HEK293 (cell line): Measurements from ENCODE around the gene IL22RA1.

Source experiments
- BCL11A ChIP-seq: fragments of 450-650 bp; formaldehyde crosslinking; IDR thresholded peaks from 2 replicates; pipeline ENCODE4 v1.5.1; 2016; ENCODE audit warnings: low read depth, missing biosample characterization, missing genetic modification characterization
- GLI2 ChIP-seq: fragments of 450-650 bp; formaldehyde crosslinking; IDR thresholded peaks from 2 replicates; pipeline ENCODE4; 2017; ENCODE audit warnings: missing biosample characterization, missing genetic modification characterization, low read depth, borderline replicate concordance
- REPIN1 ChIP-seq: fragments of 450-650 bp; formaldehyde crosslinking; IDR thresholded peaks from 2 replicates; pipeline ENCODE4 v1.5.1; 2017; ENCODE audit warnings: missing biosample characterization, missing genetic modification characterization, low read depth
- ZBTB1 ChIP-seq: fragments of 450-650 bp; formaldehyde crosslinking; IDR thresholded peaks from 2 replicates; pipeline ENCODE4 v1.5.1; 2016; ENCODE audit warnings: missing biosample characterization, missing genetic modification characterization
- ZBTB20 ChIP-seq: fragments of 450-650 bp; formaldehyde crosslinking; IDR thresholded peaks from 2 replicates; pipeline ENCODE4 v1.5.1; 2016; ENCODE audit warnings: missing biosample characterization, missing genetic modification characterization
- TF ChIP-seq, protein P1 (sequence below): fragments of 450-650 bp; formaldehyde crosslinking; IDR thresholded peaks from 2 replicates; pipeline ENCODE4 v1.5.1; 2016; ENCODE audit warnings: missing biosample characterization, missing genetic modification characterization
- TF ChIP-seq, protein P2 (sequence below): fragments of 450-650 bp; IDR thresholded peaks from 2 replicates; pipeline ENCODE4 v1.5.1; 2018; ENCODE audit warnings: missing biosample characterization, mild to moderate bottlenecking, missing genetic modification characterization
- TF ChIP-seq, protein P3 (sequence below): fragments of 450-650 bp; formaldehyde crosslinking; conservative IDR thresholded peaks from 2 replicates; pipeline ENCODE4 v1.5.1; 2016; ENCODE audit warnings: low read depth, missing biosample characterization, missing genetic modification characterization
- TF ChIP-seq, protein P4 (sequence below): fragments of 450-650 bp; formaldehyde crosslinking; IDR thresholded peaks from 2 replicates; pipeline ENCODE4 v1.5.1; 2016; ENCODE audit warnings: missing biosample characterization, missing genetic modification characterization

DNA sequence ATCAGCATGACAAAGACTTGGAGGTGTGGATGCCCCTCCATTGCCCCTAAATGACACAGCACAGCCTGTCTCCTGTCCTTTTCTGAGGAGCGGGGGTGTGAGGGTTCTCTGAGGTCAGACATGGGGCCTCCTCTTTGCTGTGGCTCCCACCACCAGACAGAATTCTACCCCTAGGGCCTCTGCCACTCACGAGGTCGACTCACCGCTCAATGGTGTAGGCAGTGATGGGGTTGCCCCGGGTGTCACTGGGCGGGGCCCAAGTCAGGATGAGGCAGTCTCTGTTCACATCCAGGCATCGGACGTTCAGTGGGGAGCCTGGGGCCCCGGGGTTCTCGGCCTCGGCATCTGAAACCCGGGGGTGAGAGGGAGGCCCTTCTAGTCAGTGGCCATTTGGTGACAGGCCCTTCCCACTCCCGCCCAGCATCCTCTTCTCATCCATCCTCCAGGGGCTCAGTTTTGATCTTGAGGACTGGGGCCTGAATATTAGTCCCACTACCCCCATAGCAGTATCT lies 50.9 kb downstream of the IL22RA1 start:
- TF ChIP-seq ZBTB1 (tag by site-specific recombination) = no peak
- TF ChIP-seq, protein P1, sequence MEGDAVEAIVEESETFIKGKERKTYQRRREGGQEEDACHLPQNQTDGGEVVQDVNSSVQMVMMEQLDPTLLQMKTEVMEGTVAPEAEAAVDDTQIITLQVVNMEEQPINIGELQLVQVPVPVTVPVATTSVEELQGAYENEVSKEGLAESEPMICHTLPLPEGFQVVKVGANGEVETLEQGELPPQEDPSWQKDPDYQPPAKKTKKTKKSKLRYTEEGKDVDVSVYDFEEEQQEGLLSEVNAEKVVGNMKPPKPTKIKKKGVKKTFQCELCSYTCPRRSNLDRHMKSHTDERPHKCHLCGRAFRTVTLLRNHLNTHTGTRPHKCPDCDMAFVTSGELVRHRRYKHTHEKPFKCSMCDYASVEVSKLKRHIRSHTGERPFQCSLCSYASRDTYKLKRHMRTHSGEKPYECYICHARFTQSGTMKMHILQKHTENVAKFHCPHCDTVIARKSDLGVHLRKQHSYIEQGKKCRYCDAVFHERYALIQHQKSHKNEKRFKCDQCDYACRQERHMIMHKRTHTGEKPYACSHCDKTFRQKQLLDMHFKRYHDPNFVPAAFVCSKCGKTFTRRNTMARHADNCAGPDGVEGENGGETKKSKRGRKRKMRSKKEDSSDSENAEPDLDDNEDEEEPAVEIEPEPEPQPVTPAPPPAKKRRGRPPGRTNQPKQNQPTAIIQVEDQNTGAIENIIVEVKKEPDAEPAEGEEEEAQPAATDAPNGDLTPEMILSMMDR (tag by site-specific recombination) = no peak
- TF ChIP-seq, protein P2, sequence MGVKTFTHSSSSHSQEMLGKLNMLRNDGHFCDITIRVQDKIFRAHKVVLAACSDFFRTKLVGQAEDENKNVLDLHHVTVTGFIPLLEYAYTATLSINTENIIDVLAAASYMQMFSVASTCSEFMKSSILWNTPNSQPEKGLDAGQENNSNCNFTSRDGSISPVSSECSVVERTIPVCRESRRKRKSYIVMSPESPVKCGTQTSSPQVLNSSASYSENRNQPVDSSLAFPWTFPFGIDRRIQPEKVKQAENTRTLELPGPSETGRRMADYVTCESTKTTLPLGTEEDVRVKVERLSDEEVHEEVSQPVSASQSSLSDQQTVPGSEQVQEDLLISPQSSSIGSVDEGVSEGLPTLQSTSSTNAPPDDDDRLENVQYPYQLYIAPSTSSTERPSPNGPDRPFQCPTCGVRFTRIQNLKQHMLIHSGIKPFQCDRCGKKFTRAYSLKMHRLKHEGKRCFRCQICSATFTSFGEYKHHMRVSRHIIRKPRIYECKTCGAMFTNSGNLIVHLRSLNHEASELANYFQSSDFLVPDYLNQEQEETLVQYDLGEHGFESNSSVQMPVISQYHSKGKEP (tag by site-specific recombination) = no peak
- TF ChIP-seq, protein P3, sequence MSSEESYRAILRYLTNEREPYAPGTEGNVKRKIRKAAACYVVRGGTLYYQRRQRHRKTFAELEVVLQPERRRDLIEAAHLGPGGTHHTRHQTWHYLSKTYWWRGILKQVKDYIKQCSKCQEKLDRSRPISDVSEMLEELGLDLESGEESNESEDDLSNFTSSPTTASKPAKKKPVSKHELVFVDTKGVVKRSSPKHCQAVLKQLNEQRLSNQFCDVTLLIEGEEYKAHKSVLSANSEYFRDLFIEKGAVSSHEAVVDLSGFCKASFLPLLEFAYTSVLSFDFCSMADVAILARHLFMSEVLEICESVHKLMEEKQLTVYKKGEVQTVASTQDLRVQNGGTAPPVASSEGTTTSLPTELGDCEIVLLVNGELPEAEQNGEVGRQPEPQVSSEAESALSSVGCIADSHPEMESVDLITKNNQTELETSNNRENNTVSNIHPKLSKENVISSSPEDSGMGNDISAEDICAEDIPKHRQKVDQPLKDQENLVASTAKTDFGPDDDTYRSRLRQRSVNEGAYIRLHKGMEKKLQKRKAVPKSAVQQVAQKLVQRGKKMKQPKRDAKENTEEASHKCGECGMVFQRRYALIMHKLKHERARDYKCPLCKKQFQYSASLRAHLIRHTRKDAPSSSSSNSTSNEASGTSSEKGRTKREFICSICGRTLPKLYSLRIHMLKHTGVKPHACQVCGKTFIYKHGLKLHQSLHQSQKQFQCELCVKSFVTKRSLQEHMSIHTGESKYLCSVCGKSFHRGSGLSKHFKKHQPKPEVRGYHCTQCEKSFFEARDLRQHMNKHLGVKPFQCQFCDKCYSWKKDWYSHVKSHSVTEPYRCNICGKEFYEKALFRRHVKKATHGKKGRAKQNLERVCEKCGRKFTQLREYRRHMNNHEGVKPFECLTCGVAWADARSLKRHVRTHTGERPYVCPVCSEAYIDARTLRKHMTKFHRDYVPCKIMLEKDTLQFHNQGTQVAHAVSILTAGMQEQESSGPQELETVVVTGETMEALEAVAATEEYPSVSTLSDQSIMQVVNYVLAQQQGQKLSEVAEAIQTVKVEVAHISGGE (tag by site-specific recombination) = no peak
- TF ChIP-seq, protein P4, sequence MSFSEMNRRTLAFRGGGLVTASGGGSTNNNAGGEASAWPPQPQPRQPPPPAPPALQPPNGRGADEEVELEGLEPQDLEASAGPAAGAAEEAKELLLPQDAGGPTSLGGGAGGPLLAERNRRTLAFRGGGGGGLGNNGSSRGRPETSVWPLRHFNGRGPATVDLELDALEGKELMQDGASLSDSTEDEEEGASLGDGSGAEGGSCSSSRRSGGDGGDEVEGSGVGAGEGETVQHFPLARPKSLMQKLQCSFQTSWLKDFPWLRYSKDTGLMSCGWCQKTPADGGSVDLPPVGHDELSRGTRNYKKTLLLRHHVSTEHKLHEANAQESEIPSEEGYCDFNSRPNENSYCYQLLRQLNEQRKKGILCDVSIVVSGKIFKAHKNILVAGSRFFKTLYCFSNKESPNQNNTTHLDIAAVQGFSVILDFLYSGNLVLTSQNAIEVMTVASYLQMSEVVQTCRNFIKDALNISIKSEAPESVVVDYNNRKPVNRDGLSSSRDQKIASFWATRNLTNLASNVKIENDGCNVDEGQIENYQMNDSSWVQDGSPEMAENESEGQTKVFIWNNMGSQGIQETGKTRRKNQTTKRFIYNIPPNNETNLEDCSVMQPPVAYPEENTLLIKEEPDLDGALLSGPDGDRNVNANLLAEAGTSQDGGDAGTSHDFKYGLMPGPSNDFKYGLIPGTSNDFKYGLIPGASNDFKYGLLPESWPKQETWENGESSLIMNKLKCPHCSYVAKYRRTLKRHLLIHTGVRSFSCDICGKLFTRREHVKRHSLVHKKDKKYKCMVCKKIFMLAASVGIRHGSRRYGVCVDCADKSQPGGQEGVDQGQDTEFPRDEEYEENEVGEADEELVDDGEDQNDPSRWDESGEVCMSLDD (tag by site-specific recombination) = no peak
- TF ChIP-seq REPIN1 (tag by site-specific recombination) = no peak
- TF ChIP-seq ZBTB20 (tag by site-specific recombination) = no peak
- TF ChIP-seq BCL11A (tag by site-specific recombination) = no peak
- no peak for TF ChIP-seq GLI2
